Measurements from ENCODE around the gene IFI27L1.

The IFI27L1 gene

DNA sequence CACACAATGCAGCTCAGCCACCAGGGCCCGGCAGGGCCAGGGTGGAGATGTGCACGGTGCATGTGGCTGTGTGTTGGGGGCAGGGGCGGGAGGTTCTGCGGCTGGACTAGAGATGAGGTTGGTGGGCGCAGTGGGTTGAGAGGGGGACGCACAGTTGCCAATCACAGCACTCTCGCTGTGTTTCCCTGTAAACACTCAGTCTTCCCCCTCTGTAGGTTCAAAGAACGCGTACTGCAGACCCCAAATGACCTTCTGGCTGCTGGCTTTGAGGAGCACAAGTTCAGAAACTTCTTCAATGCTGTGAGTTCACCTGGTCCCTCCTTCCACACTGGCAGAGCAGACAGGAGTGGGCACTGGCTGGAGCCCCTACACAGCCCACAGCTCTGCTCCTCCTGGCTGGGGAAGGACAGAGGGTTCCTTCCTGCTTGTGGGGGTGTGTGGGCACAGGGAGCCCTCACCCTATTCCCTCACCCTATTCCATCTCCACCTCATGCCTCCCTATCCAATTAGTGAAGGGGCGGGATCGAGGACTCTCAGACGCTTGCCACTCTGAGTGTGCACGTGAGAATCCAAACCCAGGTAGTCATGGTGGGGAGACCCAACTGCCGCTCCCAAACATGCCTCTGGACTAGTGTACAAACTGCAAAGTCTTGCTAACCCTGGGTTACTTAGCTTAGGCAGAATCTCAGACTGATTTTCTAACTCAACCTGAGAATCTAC lies 37.2 kb upstream of the IFI27L1 start:
- DNase-seq, result no peak
- TF ChIP-seq POLR2A (IDR thresholded peaks at IDR 0.05; ENCODE audit: low read length) (no peak), GATA1 (IDR thresholded peaks at IDR 0.05; ENCODE audit: low read depth, low read length) (no peak)

GRCh38 chr14:94044476-94045091 lies 36.5 kb upstream of the IFI27L1 start:
- no peak for DNase-seq
- TF ChIP-seq GATA1 (IDR thresholded peaks at IDR 0.05; ENCODE audit: low read depth, low read length) (no peak), POLR2A (IDR thresholded peaks at IDR 0.05; ENCODE audit: low read length) (no peak)

DNA sequence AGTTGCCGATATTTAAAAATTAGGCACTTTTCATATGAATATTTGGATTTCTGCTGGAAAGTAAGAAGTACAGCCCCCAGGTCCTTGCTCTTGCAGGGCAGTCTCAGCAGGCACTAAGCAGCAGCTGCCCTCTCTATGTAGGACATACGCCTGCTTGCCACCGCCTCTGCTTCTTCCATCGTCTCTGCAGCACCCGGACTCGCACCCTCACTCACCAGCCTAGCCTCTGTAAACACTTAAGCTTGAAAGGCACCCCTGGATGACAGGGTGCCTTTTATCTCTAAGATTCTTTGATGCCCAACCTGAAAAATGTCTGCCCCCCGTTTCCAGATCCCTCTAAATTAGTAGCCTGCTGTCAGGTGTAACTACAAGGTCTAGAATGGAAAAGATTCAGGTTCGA lies 36.0 kb upstream of the IFI27L1 start:
- no peak for TF ChIP-seq POLR2A (IDR thresholded peaks at IDR 0.05; ENCODE audit: low read length)
- TF ChIP-seq GATA1 (IDR thresholded peaks at IDR 0.05; ENCODE audit: low read depth, low read length), result no peak
- no peak for DNase-seq

GRCh38 chr14:94045563-94046345 lies 35.4 kb upstream of the IFI27L1 start:
- TF ChIP-seq POLR2A (IDR thresholded peaks at IDR 0.05; ENCODE audit: low read length) (no peak), GATA1 (IDR thresholded peaks at IDR 0.05; ENCODE audit: low read depth, low read length) (no peak)
- no peak for DNase-seq

GRCh38 chr14:94046696-94047250 lies 34.3 kb upstream of the IFI27L1 start:
- DNase-seq, result no peak
- TF ChIP-seq POLR2A (IDR thresholded peaks at IDR 0.05; ENCODE audit: low read length), result no peak
- no peak for TF ChIP-seq GATA1 (IDR thresholded peaks at IDR 0.05; ENCODE audit: low read depth, low read length)

- DNase-seq, result no peak
- no peak for TF ChIP-seq GATA1 (IDR thresholded peaks at IDR 0.05; ENCODE audit: low read depth, low read length)
- no peak for TF ChIP-seq POLR2A (IDR thresholded peaks at IDR 0.05; ENCODE audit: low read length)
Observed at GRCh38 chr14:94047581-94047980, 33.5 kb upstream of the IFI27L1 start.

GRCh38 chr14:94048691-94049624 lies 32.2 kb upstream of the IFI27L1 start:
- no peak for DNase-seq
- TF ChIP-seq GATA1 (IDR thresholded peaks at IDR 0.05; ENCODE audit: low read depth, low read length) (no peak), POLR2A (IDR thresholded peaks at IDR 0.05; ENCODE audit: low read length) (no peak)

- no peak for DNase-seq
- TF ChIP-seq POLR2A (IDR thresholded peaks at IDR 0.05; ENCODE audit: low read length) (no peak), GATA1 (IDR thresholded peaks at IDR 0.05; ENCODE audit: low read depth, low read length) (no peak)
Observed at GRCh38 chr14:94049625-94050023, 31.5 kb upstream of the IFI27L1 start.

DNA sequence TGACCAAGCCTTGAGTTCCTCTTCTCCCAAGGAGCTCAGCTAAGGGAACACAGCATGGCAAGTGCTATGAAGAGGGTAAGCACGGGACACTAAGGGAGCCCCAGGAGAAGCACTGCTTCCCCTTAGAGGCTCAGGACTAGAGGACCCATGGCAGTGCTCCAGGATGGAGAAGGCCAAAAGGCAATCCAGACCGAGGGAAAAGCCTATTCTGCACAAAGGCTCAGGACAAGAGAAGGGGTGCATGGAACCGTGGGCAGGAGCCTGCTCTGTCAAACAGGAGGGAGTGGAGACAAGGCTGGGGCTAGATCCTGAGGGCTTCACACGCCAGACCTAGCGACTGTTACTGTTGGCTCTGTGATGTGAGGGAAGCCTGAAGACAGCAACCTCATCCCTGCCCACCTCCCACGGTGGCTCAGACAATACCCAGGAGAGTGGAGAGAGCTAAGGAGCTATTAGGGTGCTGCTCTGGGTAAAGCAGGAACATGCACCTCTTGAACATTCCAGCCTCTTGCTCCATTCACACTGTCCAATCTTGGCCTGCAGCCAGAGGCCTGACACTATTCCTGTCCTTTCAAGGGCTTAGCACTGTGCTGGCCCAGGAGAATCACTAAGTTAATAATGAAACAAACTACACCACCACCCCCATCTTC lies 30.8 kb upstream of the IFI27L1 start:
- TF ChIP-seq POLR2A (IDR thresholded peaks at IDR 0.05; ENCODE audit: low read length) (no peak), GATA1 (IDR thresholded peaks at IDR 0.05; ENCODE audit: low read depth, low read length) (no peak)
- DNase-seq, result no peak

DNA sequence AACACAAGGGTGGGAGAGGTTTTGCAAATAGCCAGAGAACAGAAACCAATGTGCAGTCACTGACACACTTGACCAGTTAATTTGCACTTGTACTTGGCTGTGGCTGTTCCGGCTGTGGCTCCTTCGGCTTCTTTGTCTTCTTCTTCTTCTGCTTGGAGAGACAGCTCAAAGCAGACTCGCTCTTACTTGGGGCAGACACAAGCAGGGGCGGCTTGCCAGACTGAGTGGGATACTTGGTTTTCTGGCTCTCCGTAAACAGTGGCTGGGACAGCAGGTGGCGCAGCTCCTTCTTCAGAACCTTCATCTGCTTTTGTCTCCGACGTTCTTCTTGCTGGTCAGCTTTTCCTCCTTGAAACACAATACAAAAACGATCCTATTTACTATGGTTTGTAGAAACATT lies 30.0 kb upstream of the IFI27L1 start:
- peak in 1 of 2 experiments; percentile 20 for DNase-seq

GRCh38 chr14:94051779-94052178 lies 29.3 kb upstream of the IFI27L1 start:
- DNase-seq, result no peak
- TF ChIP-seq POLR2A (IDR thresholded peaks at IDR 0.05; ENCODE audit: low read length) (no peak), GATA1 (IDR thresholded peaks at IDR 0.05; ENCODE audit: low read depth, low read length) (no peak)

More for the DNA sequence above, 30.0 kb upstream of the IFI27L1 start:
- TF ChIP-seq POLR2A (IDR thresholded peaks at IDR 0.05; ENCODE audit: low read length), result no peak
- no peak for TF ChIP-seq GATA1 (IDR thresholded peaks at IDR 0.05; ENCODE audit: low read depth, low read length)

DNA sequence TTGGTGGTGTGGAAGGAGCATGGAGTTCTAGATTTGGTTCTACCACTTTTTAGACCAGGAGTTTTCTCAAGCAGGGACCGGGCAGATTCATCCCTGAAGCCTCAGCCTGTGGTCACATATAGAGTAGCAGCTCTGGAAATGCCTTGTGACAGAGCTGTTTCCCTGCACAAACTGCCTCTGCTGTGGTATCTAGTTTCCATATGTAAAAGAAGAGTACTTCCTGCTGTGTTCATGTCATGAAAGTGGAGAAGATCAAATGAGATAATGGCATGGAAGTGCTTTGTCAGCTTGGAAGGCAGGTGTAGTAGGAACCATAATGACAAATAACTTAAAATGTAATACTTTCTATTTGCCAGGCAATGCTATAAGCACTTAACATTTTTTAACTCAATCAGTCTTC lies 28.9 kb upstream of the IFI27L1 start:
- no peak for TF ChIP-seq POLR2A (IDR thresholded peaks at IDR 0.05; ENCODE audit: low read length)
- TF ChIP-seq GATA1 (IDR thresholded peaks at IDR 0.05; ENCODE audit: low read depth, low read length), result no peak
- no peak for DNase-seq

DNA sequence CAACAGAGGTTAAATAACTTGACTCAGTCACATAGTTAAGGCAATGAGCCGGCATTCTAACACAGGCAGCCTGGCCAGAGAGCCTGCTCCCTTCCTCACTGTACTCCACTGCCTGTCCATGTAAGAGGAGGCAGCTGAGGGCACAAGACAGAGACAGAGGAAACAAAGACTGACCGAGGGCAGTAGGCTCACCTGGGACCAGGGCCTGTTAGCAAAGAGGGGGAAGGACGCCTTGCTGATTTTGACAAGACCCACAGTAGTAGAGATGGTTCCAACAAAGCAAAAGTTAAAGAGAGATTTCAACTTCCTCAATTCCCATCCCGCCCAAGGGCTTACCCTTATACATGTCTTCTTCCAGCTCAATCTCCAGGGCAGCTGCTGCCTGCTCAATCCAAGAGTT lies 28.4 kb upstream of the IFI27L1 start:
- TF ChIP-seq GATA1 (IDR thresholded peaks at IDR 0.05; ENCODE audit: low read depth, low read length), result no peak
- no peak for TF ChIP-seq POLR2A (IDR thresholded peaks at IDR 0.05; ENCODE audit: low read length)
- DNase-seq, result no peak

All from erythroblast (primary cell).